Keratinocyte (primary cell): Measurements from ENCODE around the gene RALGPS1. TPM values are rescaled to one million over a fixed set of nuclear protein-coding genes. Genes with fewer than 3 reads are reported as not detected.

Experiments
- DNase-seq: peaks from one replicate; pipeline ENCODE4 v3.0.0-alpha.2; 2011; ENCODE audit warnings: low read depth, missing footprints, low spot score
- FAIRE-seq: peaks from 2 replicates; lab custom pipeline; 2011; peaks lifted over from hg19 to GRCh38; lab: Jason Lieb, UNC
- H2AFZ ChIP-seq: 2 replicates; pipeline ENCODE4 v1.6.0; 2012; ENCODE audit warnings: low read length, control low read depth, inconsistent platforms; ENCODE audit not compliant: control insufficient read depth
- H3K27ac ChIP-seq: 2 replicates; pipeline ENCODE4 v1.5.1; 2011; ENCODE audit warnings: low read length; ENCODE audit not compliant: control insufficient read depth, insufficient read depth
- H3K27me3 ChIP-seq: 3 replicates; pipeline ENCODE4 v1.6.0; 2011; ENCODE audit warnings: low read length; ENCODE audit not compliant: control insufficient read depth, insufficient read depth; ENCODE audit errors: extremely low read depth
- H3K36me3 ChIP-seq, 2 experiments: 2 replicates in 1 of 2; 3 replicates in 1 of 2; pipeline ENCODE4 v1.5.1; 2011; ENCODE audit warnings: low read length in 2 of 2, mild to moderate bottlenecking in 1 of 2; ENCODE audit not compliant: control insufficient read depth in 2 of 2, insufficient read depth in 2 of 2; ENCODE audit errors: extremely low read depth in 1 of 2
- H3K4me1 ChIP-seq: 3 replicates; pipeline ENCODE4 v1.5.1; 2011; ENCODE audit warnings: low read length; ENCODE audit not compliant: control insufficient read depth, insufficient read depth; ENCODE audit errors: extremely low read depth
- H3K4me2 ChIP-seq: 3 replicates; pipeline ENCODE4 v1.6.0; 2011; ENCODE audit warnings: low read depth, low read length; ENCODE audit not compliant: control insufficient read depth, insufficient read depth; ENCODE audit errors: extremely low read depth
- H3K4me3 ChIP-seq, 3 experiments: fragments of 200-600 bp in 1 of 3; sonication (generic) in 1 of 3; 2 replicates in 2 of 3; 3 replicates in 1 of 3; pipeline ENCODE4 v1.5.1; 2011 to 2016; ENCODE audit warnings: low read length in 3 of 3, mild to moderate bottlenecking in 3 of 3, control low read depth in 2 of 3, inconsistent platforms in 1 of 3, low read depth in 1 of 3, mixed read lengths in 1 of 3, mixed run types in 1 of 3, moderate library complexity in 1 of 3; ENCODE audit not compliant: control insufficient read depth in 2 of 3, insufficient read depth in 2 of 3; ENCODE audit errors: extremely low read depth in 1 of 3
- H3K79me2 ChIP-seq: 2 replicates; pipeline ENCODE4 v1.6.0; 2012; ENCODE audit warnings: low read length; ENCODE audit not compliant: control insufficient read depth, insufficient read depth
- H3K9ac ChIP-seq: 3 replicates; pipeline ENCODE4 v1.6.0; 2011; ENCODE audit warnings: low read length; ENCODE audit not compliant: control insufficient read depth, insufficient read depth; ENCODE audit errors: extremely low read depth
- H3K9me1 ChIP-seq: 3 replicates; pipeline ENCODE4 v1.6.0; 2011; ENCODE audit warnings: low read length; ENCODE audit not compliant: control insufficient read depth, insufficient read depth; ENCODE audit errors: extremely low read depth
- H3K9me3 ChIP-seq: 2 replicates; pipeline ENCODE4 v1.5.1; 2012; ENCODE audit warnings: low read depth, low read length; ENCODE audit not compliant: control insufficient read depth
- H4K20me1 ChIP-seq: 3 replicates; pipeline ENCODE4 v1.6.0; 2011; ENCODE audit warnings: low read length; ENCODE audit not compliant: control insufficient read depth, insufficient read depth; ENCODE audit errors: extremely low read depth
- CTCF ChIP-seq, 3 experiments: IDR thresholded peaks in 1 of 3; conservative IDR thresholded peaks in 1 of 3; optimal IDR thresholded peaks in 1 of 3; 2 replicates in 2 of 3; 3 replicates in 1 of 3; pipeline versions ENCODE3 to v1.5.1; 2011; ENCODE audit warnings: low read length in 3 of 3, mild to moderate bottlenecking in 3 of 3, moderate library complexity in 2 of 3, control low read depth in 1 of 3, inconsistent platforms in 1 of 3; ENCODE audit not compliant: insufficient read depth in 2 of 3; ENCODE audit errors: extremely low read depth in 1 of 3
- EZH2 ChIP-seq: IDR thresholded peaks from one replicate; pipeline ENCODE4 v1.6.1; 2012; ENCODE audit warnings: inconsistent platforms, mild to moderate bottlenecking, low read length, moderate library complexity
- dilution Hi-C: fragments of 300-500 bp; cut with MboI; formaldehyde crosslinking; loops from one replicate; pipeline ENCODE4 v1.7.0; 2020; ENCODE audit warnings: low sequenced_read_pairs; ENCODE audit not compliant: extremely low pct_ligation_motif_present
- polyA plus RNA-seq, 5 experiments: library from polyadenylated mRNA; depleted of rRNA in 3 of 5; stranded (reverse) in 3 of 5; stranded (forward) in 1 of 5; unstranded in 1 of 5; fragments of >200 nt; gene quantifications; 1 replicate in 1 of 5; 2 replicates in 3 of 5; 3 replicates in 1 of 5; pipeline versions ENCODE4 v1.2.1 to v1.2.3, GENCODE V29; 2011 to 2012; ENCODE audit warnings: missing spikeins in 2 of 5, low read depth in 1 of 5, low replicate concordance in 1 of 5

The RALGPS1 gene
- polyA plus RNA-seq, 1 donor (not counting 4 experiments of a cell fraction or from before 2014, with no cell fraction given), result 0.56 TPM

- Histone ChIP-seq H3K4me2 (no peak overlapping the region), H2AFZ (no peak overlapping the region), H4K20me1 (no peaks in the 10 kb centered on the region), H3K9ac (no peak overlapping the region), H3K4me3 (no peak overlapping the region), H3K27me3 (no peaks in the 10 kb centered on the region), H3K36me3 (no peaks in the 10 kb centered on the region), H3K79me2 (no peaks in the 10 kb centered on the region), H3K4me1 (no peaks in the 10 kb centered on the region), H3K9me1 (no peaks in the 10 kb centered on the region), H3K27ac (no peak overlapping the region), H3K9me3 (no peaks in the 10 kb centered on the region)
- dilution Hi-C loops, result no loop called here
- no peak for FAIRE-seq
- TF ChIP-seq EZH2, result no peak
- no peak for TF ChIP-seq CTCF (optimal IDR thresholded peaks at IDR 0.05 in 1 of 3, IDR thresholded peaks at IDR 0.05 in 1 of 3, conservative IDR thresholded peaks at IDR 0.05 in 1 of 3; ENCODE audit: extremely low read depth in 1 of 3, insufficient read depth in 2 of 3, low read length in 3 of 3)
- no peak for DNase-seq
Measured at GRCh38 chr9:126999315-127000068, 84.9 kb downstream of the RALGPS1 start.

- Histone ChIP-seq H3K36me3 (no peaks in the 10 kb centered on the region), H3K4me1 (no peaks in the 10 kb centered on the region), H4K20me1 (no peaks in the 10 kb centered on the region), H3K9me1 (no peaks in the 10 kb centered on the region), H3K27ac (no peak overlapping the region), H3K79me2 (no peaks in the 10 kb centered on the region), H3K4me2 (no peak overlapping the region), H3K27me3 (peaks cover 3% of the 10 kb centered on the region), H2AFZ (no peak overlapping the region), H3K9me3 (no peaks in the 10 kb centered on the region), H3K9ac (no peak overlapping the region), H3K4me3 (no peak overlapping the region)
- dilution Hi-C loops, result no loop called here
- DNase-seq (no peak), FAIRE-seq (no peak)
- no peak for TF ChIP-seq CTCF (optimal IDR thresholded peaks at IDR 0.05 in 1 of 3, IDR thresholded peaks at IDR 0.05 in 1 of 3, conservative IDR thresholded peaks at IDR 0.05 in 1 of 3; ENCODE audit: extremely low read depth in 1 of 3, insufficient read depth in 2 of 3, low read length in 3 of 3)
- no peak for TF ChIP-seq EZH2
Measured at GRCh38 chr9:127004946-127005769, 90.6 kb downstream of the RALGPS1 start.
